GM23338 (cell line): ENCODE measurements around the gene PRKAR1A. TPM values are rescaled to one million over a fixed set of nuclear protein-coding genes. Genes with fewer than 3 reads are reported as not detected.

Experiments used
- ATAC-seq: fragments of 200-7000 bp; cut with Tn5 transposase; 3 replicates; pipeline ENCODE4 v1.9.1; 2020
- DNase-seq: peaks from one replicate; pipeline ENCODE4 v3.0.0-alpha.2; 2015; ENCODE audit warnings: low spot score
- H2AFZ ChIP-seq: fragments of 200-600 bp; sonication (generic); 2 replicates; pipeline ENCODE4 v1.8.0; 2016; ENCODE audit warnings: antibody characterized with exemption, mild to moderate bottlenecking, moderate library complexity
- H3F3A ChIP-seq: fragments of 200-600 bp; sonication (generic); replicated peaks from 2 replicates; pipeline ENCODE4 v1.8.0; 2017; ENCODE audit warnings: antibody characterized with exemption, mixed run types, low read depth
- H3K27ac ChIP-seq: fragments of 200-600 bp; sonication (generic); 2 replicates; pipeline ENCODE4 v1.6.1; 2016; ENCODE audit warnings: low read depth
- H3K27me3 ChIP-seq: fragments of 200-600 bp; sonication (generic); 2 replicates; pipeline ENCODE4 v1.8.0; 2016; ENCODE audit warnings: mild to moderate bottlenecking, mixed run types, moderate library complexity; ENCODE audit not compliant: insufficient read depth
- H3K36me3 ChIP-seq: fragments of 200-600 bp; sonication (generic); 2 replicates; pipeline ENCODE4 v1.8.0; 2016; ENCODE audit warnings: mild to moderate bottlenecking; ENCODE audit not compliant: insufficient read depth
- H3K4me1 ChIP-seq: fragments of 200-600 bp; sonication (generic); 2 replicates; pipeline ENCODE4 v1.8.0; 2016; ENCODE audit warnings: mild to moderate bottlenecking, moderate library complexity; ENCODE audit not compliant: insufficient read depth
- H3K4me2 ChIP-seq: fragments of 200-600 bp; sonication (generic); 2 replicates; pipeline ENCODE4 v1.7.1; 2017; ENCODE audit warnings: mixed run types
- H3K4me3 ChIP-seq: fragments of 200-600 bp; sonication (generic); 2 replicates; pipeline ENCODE4 v1.6.1; 2016; ENCODE audit warnings: mixed run types
- H3K79me2 ChIP-seq: fragments of 200-600 bp; sonication (generic); replicated peaks from 2 replicates; pipeline ENCODE4 v1.8.0; 2017; ENCODE audit warnings: mild to moderate bottlenecking; ENCODE audit not compliant: insufficient read depth
- H3K9me2 ChIP-seq: fragments of 200-600 bp; sonication (generic); 2 replicates; pipeline ENCODE4 v1.8.0; 2017; ENCODE audit not compliant: insufficient read depth
- H4K20me1 ChIP-seq: fragments of 200-600 bp; sonication (generic); replicated peaks from 2 replicates; pipeline ENCODE4 v1.8.0; 2017; ENCODE audit warnings: mild to moderate bottlenecking; ENCODE audit not compliant: insufficient read depth
- H3K27ac Mint-ChIP-seq: 2 replicates; pipeline ENCODE4 v1.8.0; 2020; ENCODE audit warnings: inconsistent platforms, mild to moderate bottlenecking, moderate library complexity, mixed read lengths
- H3K27me3 Mint-ChIP-seq: 3 replicates; pipeline ENCODE4 v1.8.0; 2022; ENCODE audit warnings: low read depth, mild to moderate bottlenecking, moderate library complexity, mixed read lengths, inconsistent platforms; ENCODE audit not compliant: insufficient read depth, poor library complexity
- H3K36me3 Mint-ChIP-seq: 3 replicates; pipeline ENCODE4 v1.8.0; 2021; ENCODE audit warnings: low read depth, mild to moderate bottlenecking, inconsistent platforms, moderate library complexity, mixed read lengths
- H3K4me1 Mint-ChIP-seq: 3 replicates; pipeline ENCODE4 v1.8.0; 2020; ENCODE audit warnings: mild to moderate bottlenecking, inconsistent platforms, mixed read lengths
- H3K4me3 Mint-ChIP-seq: 3 replicates; pipeline ENCODE4 v1.8.0; 2021; ENCODE audit warnings: moderate library complexity, mild to moderate bottlenecking, inconsistent platforms, mixed read lengths
- H3K9me3 Mint-ChIP-seq: 3 replicates; pipeline ENCODE4 v1.8.0; 2020; ENCODE audit warnings: moderate library complexity, mild to moderate bottlenecking, inconsistent platforms, mixed read lengths
- CREB1 ChIP-seq: fragments of 250-450 bp; sonication (Bioruptor Pico); IDR thresholded peaks from 2 replicates; pipeline ENCODE4 v1.5.0; 2020; ENCODE audit warnings: low read depth, mild to moderate bottlenecking, moderate library complexity
- CTCF ChIP-seq, 2 experiments: fragments of 200-600 bp in 1 of 2; sonication (generic) in 1 of 2; conservative IDR thresholded peaks; 2 replicates each; pipeline versions ENCODE4 v1.5.1 to v1.6.1; 2016 to 2017; ENCODE audit warnings: antibody characterized with exemption in 2 of 2, low read depth in 2 of 2, mild to moderate bottlenecking in 2 of 2, moderate library complexity in 1 of 2
- ETS1 ChIP-seq: IDR thresholded peaks from 2 replicates; pipeline ENCODE4 v1.6.1; 2016; ENCODE audit warnings: antibody characterized with exemption
- EZH2 ChIP-seq: fragments of 200-600 bp; sonication (generic); IDR thresholded peaks from one replicate; pipeline ENCODE4 v1.8.0; 2017; ENCODE audit warnings: antibody characterized with exemption, mild to moderate bottlenecking, low read depth; ENCODE audit not compliant: unreplicated experiment
- EZH2phosphoT487 ChIP-seq: fragments of 200-600 bp; sonication (generic); IDR thresholded peaks from one replicate; pipeline ENCODE4 v1.8.1; 2018; ENCODE audit warnings: antibody characterized with exemption; ENCODE audit not compliant: unreplicated experiment
- JUNB ChIP-seq: IDR thresholded peaks from one replicate; pipeline ENCODE4 v1.6.1; 2016; ENCODE audit warnings: antibody characterized with exemption; ENCODE audit not compliant: unreplicated experiment
- NANOG ChIP-seq: IDR thresholded peaks from 2 replicates; pipeline ENCODE4 v1.6.1; 2016; ENCODE audit warnings: antibody characterized with exemption, borderline replicate concordance
- POLR2AphosphoS5 ChIP-seq: IDR thresholded peaks from 2 replicates; pipeline ENCODE4 v1.6.1; 2016; ENCODE audit warnings: antibody characterized with exemption, low read depth
- REST ChIP-seq: IDR thresholded peaks from one replicate; pipeline ENCODE4 v1.6.1; 2018; ENCODE audit warnings: antibody characterized with exemption; ENCODE audit not compliant: unreplicated experiment
- STAT1 ChIP-seq: IDR thresholded peaks from one replicate; pipeline ENCODE4 v1.6.1; 2016; ENCODE audit warnings: antibody characterized with exemption; ENCODE audit not compliant: unreplicated experiment
- ZNF114 ChIP-seq: fragments of 250-450 bp; sonication (Bioruptor Pico); IDR thresholded peaks from 2 replicates; pipeline ENCODE4 v1.5.0; 2020; ENCODE audit warnings: mild to moderate bottlenecking, moderate library complexity
- ZNF331 ChIP-seq: fragments of 250-450 bp; sonication (Bioruptor Pico); IDR thresholded peaks from 2 replicates; pipeline ENCODE4 v1.5.0; 2020; ENCODE audit warnings: low read depth, mild to moderate bottlenecking, moderate library complexity
- ZNF462 ChIP-seq: fragments of 250-450 bp; sonication (Bioruptor Pico); IDR thresholded peaks from 2 replicates; pipeline ENCODE4 v1.5.0; 2020; ENCODE audit warnings: mild to moderate bottlenecking, moderate library complexity
- polyA plus RNA-seq: library from polyadenylated mRNA; unstranded; fragments of >200 nt; fragmentation: Nextera tagmentation; extraction: Ambion mirVana; gene quantifications from 2 replicates; pipeline ENCODE4 v1.2.1, GENCODE V29; 2016
- total RNA-seq: library from RNA; depleted of rRNA; stranded (reverse); fragments of >200 nt; shearing (Covaris generic); gene quantifications from 2 replicates; pipeline ENCODE4 v1.2.3, GENCODE V29; 2014

Gene PRKAR1A
- total and polyA plus RNA-seq, 2 experiments from 2014 or later: 90.1 to 100 TPM

GRCh38 chr17:68599091-68599490 is 86.9 kb downstream of the PRKAR1A start:
- H4K20me1 ChIP-seq: no peaks in the 10 kb centered on the region
- DNase-seq (no peak), ATAC-seq (no peak)
- Mint-ChIP-seq H3K9me3 (no peaks in the 10 kb centered on the region; the same call in 2 of the 3 replicates), H3K27ac (no peak overlapping the region), H3K36me3 (no peaks in the 10 kb centered on the region), H3K27me3 (peaks cover 25% of the 10 kb centered on the region), H3K4me1 (peaks cover 21% of the 10 kb centered on the region), H3K4me3 (no peak overlapping the region; the same call in 2 of the 3 replicates)
- peak overlapping the region; percentile 81; the same call in 1 of the 2 replicates for H3K4me3 ChIP-seq
- TF ChIP-seq JUNB (no peak), NANOG (no peak), ETS1 (no peak), REST (no peak), CREB1 (no peak), ZNF331 (CRISPR knock-in tag) (no peak), ZNF462 (no peak), CTCF (conservative IDR thresholded peaks at IDR 0.05; ENCODE audit: low read depth in 2 of 2) (no peak), EZH2 (no peak), EZH2phosphoT487 (no peak), POLR2AphosphoS5 (no peak), ZNF114 (CRISPR knock-in tag) (no peak), STAT1 (no peak)
- H3K36me3 ChIP-seq: no peaks in the 10 kb centered on the region
- 0 out of 2 replicates have a peak, but pooled peaks cover 2% of the 10 kb centered on the region for H3F3A ChIP-seq
- H3K4me2 ChIP-seq: peak overlapping the region; percentile 95
- peaks cover 32% of the 10 kb centered on the region for H3K4me1 ChIP-seq
- H2AFZ ChIP-seq: no peak overlapping the region
- H3K79me2 ChIP-seq: no peaks in the 10 kb centered on the region; the same call in 1 of the 2 replicates
- 0 out of 2 replicates have a peak, but pooled peaks cover 7% of the 10 kb centered on the region for H3K9me2 ChIP-seq
- no peak overlapping the region for H3K27ac ChIP-seq
- peaks cover 42% of the 10 kb centered on the region for H3K27me3 ChIP-seq
